ENCODE results near the gene ZNF423.

Gene ZNF423

GRCh38 chr16:49720225-49720624, 135.7 kb downstream of the ZNF423 start:
- no peak for DNase-seq (ENCODE audit: low spot score)

GRCh38 chr16:49717689-49718088, 138.2 kb downstream of the ZNF423 start:
- no peak for DNase-seq (ENCODE audit: low spot score)

- no peak for DNase-seq (ENCODE audit: low spot score)
These were observed 139.5 kb downstream of the ZNF423 start for GRCh38 chr16:49716339-49716934.

- no peak for DNase-seq (ENCODE audit: low spot score)
These were observed 142.1 kb downstream of the ZNF423 start for GRCh38 chr16:49713770-49714169.

- DNase-seq (ENCODE audit: low spot score), result no peak
These were observed 143.4 kb downstream of the ZNF423 start for GRCh38 chr16:49712542-49712941.

- DNase-seq (ENCODE audit: low spot score), result no peak
These were observed 143.8 kb downstream of the ZNF423 start for GRCh38 chr16:49712106-49712505.

GRCh38 chr16:49709057-49709456, 146.9 kb downstream of the ZNF423 start:
- no peak for DNase-seq (ENCODE audit: low spot score)

- no peak for DNase-seq (ENCODE audit: low spot score)
These were observed 147.4 kb downstream of the ZNF423 start for GRCh38 chr16:49708491-49708890.

- no peak for DNase-seq (ENCODE audit: low spot score)
These were observed 149.1 kb downstream of the ZNF423 start for GRCh38 chr16:49706620-49707355.

- no peak for DNase-seq (ENCODE audit: low spot score)
These were observed 151.2 kb downstream of the ZNF423 start for GRCh38 chr16:49704586-49705155.

- DNase-seq (ENCODE audit: low spot score), result no peak
These were observed 152.4 kb downstream of the ZNF423 start for GRCh38 chr16:49703483-49703882.

GRCh38 chr16:49701789-49702494, 154.0 kb downstream of the ZNF423 start:
- no peak for DNase-seq (ENCODE audit: low spot score)

- no peak for DNase-seq (ENCODE audit: low spot score)
These were observed 154.7 kb downstream of the ZNF423 start for GRCh38 chr16:49701065-49701685.

GRCh38 chr16:49700251-49701064, 155.5 kb downstream of the ZNF423 start:
- DNase-seq (ENCODE audit: low spot score), result no peak

GRCh38 chr16:49699841-49700175, 156.1 kb downstream of the ZNF423 start:
- DNase-seq (ENCODE audit: low spot score), result no peak

- no peak for DNase-seq (ENCODE audit: low spot score)
These were observed 156.7 kb downstream of the ZNF423 start for GRCh38 chr16:49698931-49699840.

- no peak for DNase-seq (ENCODE audit: low spot score)
These were observed 157.5 kb downstream of the ZNF423 start for GRCh38 chr16:49698453-49698815.

- DNase-seq (ENCODE audit: low spot score), result no peak
These were observed 158.1 kb downstream of the ZNF423 start for GRCh38 chr16:49697631-49698452.

GRCh38 chr16:49696414-49697101, 159.4 kb downstream of the ZNF423 start:
- DNase-seq (ENCODE audit: low spot score), result no peak

All from HuH-7 (cell line).